HCT116 (cell line): Measurements from ENCODE around the gene CPNE8. TPM values are rescaled to one million over a fixed set of nuclear protein-coding genes. Genes with fewer than 3 reads are reported as not detected.

Source experiments
- ATAC-seq: fragments of 200-7000 bp; cut with Tn5 transposase; 2 replicates; pipeline ENCODE4 v1.9.1; 2020; ENCODE audit warnings: mild to moderate bottlenecking, moderate library complexity
- BruUV-seq: library from RNA; stranded (reverse); fragments of 400-500 nt; replicated peaks from 2 replicates; lab custom pipeline; 2021; lab: Mats Ljungman, UMichigan
- CTCF ChIA-PET: fragments of 300-600 bp; sonication (Branson Sonifier 250); formaldehyde crosslinking; loops from one replicate; lab custom pipeline; 2021; ENCODE audit warnings: antibody characterized with exemption; lab: Charles Lee
- POLR2A ChIA-PET: fragments of 300-600, 350-600 bp; sonication (Branson Sonifier 250); formaldehyde crosslinking; loops from one replicate; lab custom pipeline; 2021; ENCODE audit warnings: antibody characterized with exemption; lab: Charles Lee
- RAD21 ChIA-PET, 2 experiments: fragments of 300-600 bp; sonication (Branson Sonifier 250); formaldehyde crosslinking; loops; one replicate each; lab custom pipeline; 2023; ENCODE audit warnings: low total read pairs in 2 of 2; ENCODE audit not compliant: uncharacterized antibody in 2 of 2, unreplicated experiment in 2 of 2, low non-redundant PET in 1 of 2; lab: Charles Lee
- DNase-seq: peaks from one replicate; pipeline ENCODE4 v3.0.0-alpha.2; 2010; ENCODE audit warnings: low read depth, low spot score
- H2AFZ ChIP-seq: fragments of 200-600 bp; shearing (Covaris generic), sonication (generic); 2 replicates; pipeline ENCODE4 v1.6.1; 2017; ENCODE audit warnings: low read depth, mixed run types, mixed read lengths, antibody characterized with exemption, low read length; ENCODE audit not compliant: poor library complexity, severe bottlenecking
- H3K27ac ChIP-seq: 2 replicates; pipeline ENCODE4 v1.5.1; 2012; ENCODE audit warnings: low read depth, low read length
- H3K27me3 ChIP-seq: fragments of 200-600 bp; sonication (generic); 2 replicates; pipeline ENCODE4 v1.6.1; 2016; ENCODE audit warnings: mixed run types, low read length, mixed read lengths; ENCODE audit not compliant: insufficient read depth
- H3K36me3 ChIP-seq, 2 experiments: fragments of 200-500 bp in 1 of 2; fragments of 200-600 bp in 1 of 2; sonication (Bioruptor generic) in 1 of 2; sonication (generic) in 1 of 2; 2 replicates each; pipeline versions ENCODE4 v1.5.1 to v1.6.1; 2014 to 2016; ENCODE audit warnings: low read length in 2 of 2, inconsistent platforms in 1 of 2, mixed read lengths in 1 of 2, mixed run types in 1 of 2; ENCODE audit not compliant: insufficient read depth in 2 of 2, control insufficient read depth in 1 of 2
- H3K4me1 ChIP-seq, 2 experiments: fragments of 200-600 bp in 1 of 2; sonication (generic) in 1 of 2; 2 replicates each; pipeline versions ENCODE4 v1.5.1 to v1.6.1; 2012 to 2017; ENCODE audit warnings: low read length in 2 of 2, inconsistent platforms in 1 of 2, mild to moderate bottlenecking in 1 of 2, mixed read lengths in 1 of 2, mixed run types in 1 of 2, moderate library complexity in 1 of 2; ENCODE audit not compliant: insufficient read depth in 2 of 2, control insufficient read depth in 1 of 2
- H3K4me2 ChIP-seq: fragments of 200-600 bp; sonication (generic); 2 replicates; pipeline ENCODE4 v1.6.1; 2017; ENCODE audit warnings: mixed run types, low read length, mixed read lengths
- H3K4me3 ChIP-seq, 2 experiments: fragments of 200-600 bp in 1 of 2; sonication (generic) in 1 of 2; replicated peaks in 1 of 2; 2 replicates each; pipeline ENCODE4 v1.5.1; 2011 to 2016; ENCODE audit warnings: low read length in 2 of 2, control low read depth in 1 of 2, low read depth in 1 of 2, mild to moderate bottlenecking in 1 of 2, mixed read lengths in 1 of 2, mixed run types in 1 of 2
- H3K79me2 ChIP-seq: fragments of 200-600 bp; sonication (generic); 2 replicates; pipeline ENCODE4 v1.6.1; 2017; ENCODE audit warnings: mild to moderate bottlenecking, mixed run types, low read length, moderate library complexity, mixed read lengths; ENCODE audit not compliant: insufficient read depth
- H3K9ac ChIP-seq: fragments of 200-600 bp; sonication (generic); 2 replicates; pipeline ENCODE4 v1.6.1; 2016; ENCODE audit warnings: low read length, mixed read lengths
- H3K9me2 ChIP-seq: fragments of 200-600 bp; sonication (generic), shearing (Covaris generic); 2 replicates; pipeline ENCODE4 v1.6.1; 2017; ENCODE audit warnings: mixed run types, mild to moderate bottlenecking, moderate library complexity; ENCODE audit not compliant: insufficient read depth
- H3K9me3 ChIP-seq, 2 experiments: fragments of 200-500 bp in 1 of 2; fragments of 200-600 bp in 1 of 2; sonication (Bioruptor generic) in 1 of 2; sonication (generic) in 1 of 2; 2 replicates each; pipeline ENCODE4 v1.6.1; 2014 to 2017; ENCODE audit warnings: low read length in 2 of 2, mixed read lengths in 2 of 2, inconsistent platforms in 1 of 2, low read depth in 1 of 2, mild to moderate bottlenecking in 1 of 2, mixed run types in 1 of 2, moderate library complexity in 1 of 2; ENCODE audit not compliant: control insufficient read depth in 1 of 2, insufficient read depth in 1 of 2
- H4K20me1 ChIP-seq: fragments of 200-600 bp; sonication (generic), shearing (Covaris generic); 2 replicates; pipeline ENCODE4 v1.6.1; 2017; ENCODE audit warnings: mixed run types, mild to moderate bottlenecking, moderate library complexity; ENCODE audit not compliant: insufficient read depth
- ATF3 ChIP-seq: IDR thresholded peaks from 2 replicates; pipeline ENCODE4 v1.6.1; 2012
- CEBPB ChIP-seq: IDR thresholded peaks from 2 replicates; pipeline ENCODE4 v1.6.1; 2012; ENCODE audit warnings: low read depth
- CTCF ChIP-seq, 3 experiments: fragments of 200-600 bp in 1 of 3; sonication (generic) in 1 of 3; IDR thresholded peaks in 2 of 3; conservative IDR thresholded peaks in 1 of 3; 2 replicates each; pipeline ENCODE4 v1.5.1; 2012 to 2017; ENCODE audit warnings: low read depth in 2 of 3, low read length in 2 of 3, antibody characterized with exemption in 1 of 3, borderline replicate concordance in 1 of 3, control low read depth in 1 of 3, mild to moderate bottlenecking in 1 of 3, mixed read lengths in 1 of 3, mixed run types in 1 of 3, moderate library complexity in 1 of 3; ENCODE audit not compliant: insufficient read depth in 1 of 3
- ELF1 ChIP-seq: IDR thresholded peaks from 2 replicates; pipeline ENCODE4 v1.6.1; 2012; ENCODE audit warnings: low read depth, borderline replicate concordance
- EZH2 ChIP-seq: fragments of 200-600 bp; sonication (generic); IDR thresholded peaks from 2 replicates; pipeline ENCODE4 v1.6.1; 2017; ENCODE audit warnings: antibody characterized with exemption, mixed run types
- POLR2A ChIP-seq: IDR thresholded peaks from 2 replicates; pipeline ENCODE4 v1.7.0; 2011; ENCODE audit warnings: borderline replicate concordance; ENCODE audit not compliant: insufficient read depth, insufficient read length; ENCODE audit errors: extremely low read depth
- RAD21 ChIP-seq: IDR thresholded peaks from 2 replicates; pipeline ENCODE4 v1.6.1; 2012; ENCODE audit warnings: low read depth, mild to moderate bottlenecking
- REST ChIP-seq: IDR thresholded peaks from 2 replicates; pipeline ENCODE4 v1.6.1; 2012; ENCODE audit warnings: low read depth
- YY1 ChIP-seq: IDR thresholded peaks from 2 replicates; pipeline ENCODE4 v1.6.1; 2011; ENCODE audit warnings: low read length, low read depth, moderate library complexity, mild to moderate bottlenecking; ENCODE audit not compliant: insufficient replicate concordance; ENCODE audit errors: extremely low read depth
- intact Hi-C: fragments of 100-400 bp; cut with micrococcal nuclease; formaldehyde crosslinking; loops from 2 replicates; pipeline ENCODE4 v1.10.0; 2022
- total RNA-seq: library from RNA; stranded (reverse); gene quantifications from one replicate; pipeline ENCODE4 v1.2.1, GENCODE V29; 2021; ENCODE audit not compliant: unreplicated experiment

Gene CPNE8
- total RNA-seq, 1 experiment from 2014 or later: 14.2 TPM

- no peak overlapping the region for H2AFZ ChIP-seq
- no peak for ATAC-seq
- RAD21 ChIA-PET: no interaction called here
- H3K9me3 ChIP-seq: no peaks in the 10 kb centered on the region
- intact Hi-C loops: no loop called here
- BruUV-seq: no TSS peak
- H3K4me1 ChIP-seq: no peaks in the 10 kb centered on the region
- H3K27ac ChIP-seq: no peak overlapping the region
- H3K36me3 ChIP-seq: no peaks in the 10 kb centered on the region
- no peaks in the 10 kb centered on the region for H3K9me2 ChIP-seq
- no peaks in the 10 kb centered on the region for H3K79me2 ChIP-seq
- TF ChIP-seq POLR2A: no peak
- TF ChIP-seq ATF3: no peak
- TF ChIP-seq CEBPB: no peak
- TF ChIP-seq RAD21: no peak
- TF ChIP-seq EZH2: no peak
- no peak for TF ChIP-seq YY1
- TF ChIP-seq CTCF (IDR thresholded peaks at IDR 0.05 in 2 of 3, conservative IDR thresholded peaks at IDR 0.05 in 1 of 3; ENCODE audit: borderline replicate concordance in 1 of 3, insufficient read depth in 1 of 3, low read depth in 2 of 3, low read length in 2 of 3): no peak
- no peak for TF ChIP-seq REST
- TF ChIP-seq ELF1: no peak
- H3K9ac ChIP-seq: no peak overlapping the region
- H3K27me3 ChIP-seq: no peaks in the 10 kb centered on the region
- no peaks in the 10 kb centered on the region for H4K20me1 ChIP-seq
- no peak overlapping the region for H3K4me2 ChIP-seq
- no peak overlapping the region for H3K4me3 ChIP-seq
- CTCF ChIA-PET: interaction anchor here (1.2 kb wide), 1 partner anchor 48 kb away, joined by 3 read pairs; the partner anchor contains the start of gene CPNE8
- no peak for DNase-seq
- POLR2A ChIA-PET: no interaction called here
Observed at GRCh38 chr12:38954238-38954873, 49.0 kb upstream of the CPNE8 start.
